Sciatic nerve (tissue), 2 donors: ENCODE measurements around the gene CTSW. TPM values are rescaled to one million over a fixed set of nuclear protein-coding genes. Genes with fewer than 3 reads are reported as not detected.

Source experiments
- ATAC-seq: fragments of 200-7000 bp; cut with Tn5 transposase; one replicate; pipeline ENCODE4 v1.9.1; 2020; ENCODE audit warnings: mild to moderate bottlenecking, moderate library complexity
- DNase-seq: peaks from one replicate; pipeline ENCODE4 v3.0.0-alpha.2; 2020; ENCODE audit warnings: low spot score
- intact Hi-C: fragments of 100-400 bp; cut with DNase I; formaldehyde crosslinking; loops from one replicate; pipeline ENCODE4 v1.14.2; 2022
- total RNA-seq: library from RNA; stranded (reverse); fragmentation: NEBNext Ultra II Directional; extraction: Animal tissue kit (Norgen Biotek cat#: 25700); gene quantifications from one replicate; pipeline ENCODE4 v1.2.1, GENCODE V29; 2021
- donor health status: DM: no; HTN: no; CAD: no.
- donor health status: DM: no; HTN: no; CAD: no.

Gene CTSW
- total RNA-seq, 1 donor from 2014 or later: 2.5 TPM

- intact Hi-C loops: no loop called here
- DNase-seq (peak; percentile 80), ATAC-seq (peak; percentile 34)
These were observed 36.2 kb downstream of the CTSW start for GRCh38 chr11:65915821-65916251.

DNA sequence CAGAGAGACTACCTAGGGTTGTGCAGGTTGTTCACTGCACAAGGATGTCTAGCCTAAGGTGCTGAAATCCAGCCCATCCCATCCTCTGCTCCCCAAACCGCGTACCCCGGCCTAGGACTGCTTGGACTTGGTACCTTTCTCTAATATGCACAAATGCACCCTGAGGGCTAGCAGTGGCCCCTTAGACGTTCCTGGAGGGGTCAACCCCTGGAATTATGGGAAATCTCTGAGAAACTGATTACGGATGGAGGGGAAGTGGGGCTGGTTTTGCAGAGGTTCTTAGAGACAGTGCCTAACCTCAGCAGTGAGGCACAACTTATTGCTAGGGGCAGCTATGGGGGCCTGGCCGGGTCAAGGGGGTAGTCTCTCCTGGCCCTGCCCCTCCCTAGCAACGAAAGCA, 36.8 kb downstream of the CTSW start:
- intact Hi-C loops: no loop called here
- ATAC-seq: no peak
- DNase-seq: no peak

GRCh38 chr11:65917077-65917433, 37.4 kb downstream of the CTSW start:
- ATAC-seq: no peak
- intact Hi-C loops: no loop called here
- no peak for DNase-seq

DNA sequence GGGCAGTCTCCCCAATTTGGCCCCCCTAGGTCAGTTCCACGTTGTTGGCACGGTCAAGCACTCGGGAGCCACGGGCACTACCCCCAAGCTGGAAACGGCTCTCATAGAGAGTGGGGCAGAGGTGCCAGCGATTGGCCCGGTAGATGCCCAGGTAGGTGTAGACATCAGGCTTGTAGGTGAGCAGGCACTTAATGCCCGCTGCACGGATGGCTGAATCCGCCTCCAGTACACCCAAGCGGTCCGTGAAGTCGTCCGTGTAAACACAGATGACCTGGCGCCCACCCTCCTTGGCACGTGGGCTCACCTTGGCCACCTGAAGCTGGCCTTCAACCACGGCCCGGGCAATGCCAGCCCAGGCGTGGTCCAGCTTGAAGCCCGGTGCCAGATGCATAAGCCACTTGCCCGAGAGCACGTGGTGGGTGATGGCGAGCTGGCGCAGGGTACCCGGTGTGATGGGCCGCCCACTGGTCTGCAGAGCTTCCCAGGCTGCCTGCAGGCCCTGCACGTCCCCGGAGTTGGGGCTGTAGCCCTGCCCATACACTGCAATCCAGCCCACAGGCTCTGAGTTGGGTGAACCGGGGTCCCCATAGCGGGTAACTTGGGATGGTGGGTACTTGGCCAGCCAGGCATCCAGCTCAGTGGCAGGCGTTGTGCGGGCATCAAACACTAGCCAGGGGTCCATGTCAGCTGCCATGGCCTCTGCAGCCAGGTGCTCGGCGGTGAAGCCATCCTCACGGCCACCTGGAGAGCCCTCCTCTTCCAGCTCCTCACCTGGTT, 38.0 kb downstream of the CTSW start:
- ATAC-seq (no peak), DNase-seq (no peak)
- intact Hi-C loops: no loop called here

- intact Hi-C loops: no loop called here
- ATAC-seq: no peak
- no peak for DNase-seq
These were observed 38.8 kb downstream of the CTSW start, which contains the start of gene C11orf68 for GRCh38 chr11:65918211-65919140. TSS of gene C11orf68 (minus strand) at chr11:65919062. CDS start at chr11:65919031, 31 bp downstream.

- DNase-seq: peak; percentile 99
- intact Hi-C loops: no loop called here
- peak; percentile 94 for ATAC-seq
These were observed 39.5 kb downstream of the CTSW start, which contains the start of gene DRAP1 for GRCh38 chr11:65919141-65919572. TSS of gene DRAP1 (plus strand) at chr11:65919426. CDS start at chr11:65919502, 76 bp downstream.

DNA sequence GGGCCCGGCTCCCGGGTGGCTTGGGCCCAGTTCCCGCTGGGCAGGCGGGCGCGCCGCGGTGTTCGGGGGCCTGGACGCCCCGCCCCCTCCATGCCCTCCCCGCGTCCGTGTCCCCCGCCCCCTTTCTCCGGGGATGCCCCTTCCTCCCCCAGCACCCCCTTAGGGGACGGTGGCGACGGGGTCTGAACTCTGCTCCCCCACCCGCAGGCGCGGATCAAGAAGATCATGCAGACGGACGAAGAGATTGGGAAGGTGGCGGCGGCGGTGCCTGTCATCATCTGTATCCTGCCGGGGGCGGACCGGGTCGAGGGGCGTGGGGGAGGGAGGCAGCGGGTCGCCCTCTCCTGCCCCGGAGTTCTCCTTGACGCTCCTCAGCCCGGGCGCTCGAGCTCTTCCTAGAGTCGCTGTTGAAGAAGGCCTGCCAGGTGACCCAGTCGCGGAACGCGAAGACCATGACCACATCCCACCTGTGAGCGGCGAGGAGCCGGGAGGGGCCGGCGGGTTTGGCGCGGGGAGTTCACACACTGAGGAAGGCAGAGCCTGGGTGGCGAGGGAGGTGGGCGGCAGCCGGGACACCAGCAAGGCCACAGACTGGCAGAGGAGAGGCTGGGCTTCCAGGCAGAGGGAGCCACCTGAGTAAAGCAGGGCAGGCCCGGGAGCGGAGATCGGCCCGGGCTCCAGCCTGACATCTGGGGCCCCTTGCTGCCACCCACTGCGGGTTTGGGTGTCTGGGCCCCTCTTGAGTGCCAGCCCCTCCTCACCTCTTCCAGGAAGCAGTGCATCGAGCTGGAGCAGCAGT, 40.1 kb downstream of the CTSW start:
- intact Hi-C loops: no loop called here
- DNase-seq: peak; percentile 81
- ATAC-seq: peak; percentile 8

DNA sequence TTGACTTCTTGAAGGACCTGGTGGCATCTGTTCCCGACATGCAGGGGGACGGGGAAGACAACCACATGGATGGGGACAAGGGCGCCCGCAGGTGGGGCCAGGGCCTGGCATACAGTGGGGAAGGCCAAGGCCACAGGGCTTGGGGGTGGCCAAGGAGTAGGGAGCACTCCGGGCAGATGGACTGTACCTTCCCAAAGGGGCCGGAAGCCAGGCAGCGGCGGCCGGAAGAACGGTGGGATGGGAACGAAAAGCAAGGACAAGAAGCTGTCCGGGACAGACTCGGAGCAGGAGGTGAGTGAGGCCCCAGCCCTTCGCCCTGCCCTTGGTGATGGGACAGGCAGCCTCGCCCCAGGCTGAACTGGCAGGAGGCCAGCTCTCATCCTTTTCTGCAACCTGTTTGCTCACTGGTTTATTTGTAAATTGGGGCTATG, 40.8 kb downstream of the CTSW start:
- DNase-seq: no peak
- ATAC-seq: no peak
- intact Hi-C loops: no loop called here

GRCh38 chr11:65921033-65921555, 41.5 kb downstream of the CTSW start:
- ATAC-seq: no peak
- intact Hi-C loops: no loop called here
- DNase-seq: no peak

DNA sequence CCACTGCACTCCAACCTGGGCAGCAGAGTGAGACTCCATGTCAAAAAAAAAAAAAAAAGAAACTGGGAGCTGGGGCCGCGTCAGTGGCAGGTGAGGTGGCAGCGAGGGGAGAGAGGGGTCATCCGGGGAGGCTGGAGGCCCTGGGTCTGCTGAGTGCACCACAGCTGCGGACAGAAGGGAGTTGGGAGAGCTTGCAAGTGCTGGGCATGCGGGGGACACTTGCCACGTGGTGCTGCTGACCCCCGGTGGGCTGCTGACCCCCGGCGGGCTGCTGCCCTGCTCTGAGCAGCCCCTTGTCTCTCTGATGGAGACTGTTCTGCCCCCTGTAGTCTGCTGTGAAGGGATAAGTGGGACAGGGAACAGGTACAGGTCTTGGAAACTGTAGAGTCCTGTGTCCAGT, 42.2 kb downstream of the CTSW start:
- no peak for DNase-seq
- ATAC-seq: no peak
- intact Hi-C loops: no loop called here

GRCh38 chr11:65922565-65922964, 42.9 kb downstream of the CTSW start:
- no peak for ATAC-seq
- intact Hi-C loops: no loop called here
- DNase-seq: no peak

- intact Hi-C loops: no loop called here
- DNase-seq (no peak), ATAC-seq (no peak)
These were observed 45.8 kb downstream of the CTSW start for GRCh38 chr11:65925397-65925796.

- DNase-seq: no peak
- ATAC-seq: peak; percentile 43
- intact Hi-C loops: no loop called here
These were observed 48.3 kb downstream of the CTSW start for GRCh38 chr11:65927904-65928397.

DNA sequence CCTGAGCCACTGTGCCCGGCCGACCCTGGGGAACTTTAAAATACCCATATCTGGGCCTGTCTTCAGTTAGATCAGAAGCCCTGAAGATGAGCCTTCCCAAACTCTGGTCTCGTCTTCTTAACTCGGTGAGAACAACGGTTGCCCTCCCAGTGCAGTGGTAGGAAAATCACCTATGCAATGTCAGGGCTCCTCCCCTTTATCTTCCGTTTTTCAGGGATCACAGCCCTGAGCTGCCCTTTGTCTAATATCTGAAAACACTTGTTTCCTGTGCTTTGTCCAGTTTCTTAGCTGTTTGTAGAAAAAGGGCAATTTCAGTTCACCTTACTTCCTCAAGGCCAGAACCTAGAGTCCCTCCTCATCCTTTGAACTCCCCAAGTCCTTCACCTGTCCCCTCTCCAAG, 49.0 kb downstream of the CTSW start:
- intact Hi-C loops: no loop called here
- no peak for ATAC-seq

DNA sequence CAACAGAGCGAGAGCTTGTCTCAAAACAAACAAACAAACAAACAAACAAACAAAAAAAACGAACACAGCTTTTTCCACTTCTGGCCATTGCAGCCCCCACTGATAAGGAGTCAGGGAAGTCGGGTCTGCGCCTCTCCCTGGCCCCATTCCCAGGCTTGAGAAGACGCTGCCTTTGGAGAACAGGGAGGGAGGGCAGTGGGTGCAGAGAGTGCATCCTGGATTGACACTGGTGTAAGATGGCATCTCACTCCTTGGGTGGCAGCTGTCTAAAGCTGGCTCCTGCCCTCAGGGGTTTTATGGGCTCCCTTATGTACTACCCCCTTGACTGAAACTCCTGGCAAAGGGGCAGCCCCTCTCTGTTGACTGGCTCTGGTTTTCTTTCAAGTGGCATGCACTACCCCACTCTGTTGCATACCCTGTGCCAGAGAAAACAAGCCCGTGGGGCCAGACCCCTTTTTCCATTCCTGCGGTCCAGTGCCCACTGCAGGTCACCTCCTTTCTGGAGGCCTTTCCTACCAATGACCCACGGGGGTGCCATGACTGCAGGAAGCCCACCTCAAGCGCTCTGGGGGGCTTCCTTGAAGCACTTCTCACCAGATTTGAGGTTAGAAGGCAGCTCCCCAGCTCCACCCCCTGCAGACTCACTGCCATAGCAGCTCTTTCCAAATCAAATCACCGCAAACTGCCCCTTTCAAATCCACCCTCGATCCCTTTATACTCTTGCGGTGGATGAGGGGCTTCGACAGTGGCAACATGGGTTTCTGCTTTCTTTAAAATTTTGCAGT, 52.3 kb downstream of the CTSW start:
- DNase-seq (no peak), ATAC-seq (no peak)
- intact Hi-C loops: no loop called here

More for the DNA sequence above, 49.0 kb downstream of the CTSW start:
- no peak for DNase-seq

- no peak for ATAC-seq
- DNase-seq: no peak
- intact Hi-C loops: no loop called here
These were observed 52.9 kb downstream of the CTSW start for GRCh38 chr11:65932558-65932919.
